ENCODE data around the gene MYT1. TPM values are rescaled to one million over a fixed set of nuclear protein-coding genes. Genes with fewer than 3 reads are reported as not detected.

Gene MYT1
- total RNA-seq, 1 donor from 2014 or later, result 2.3 TPM

DNA sequence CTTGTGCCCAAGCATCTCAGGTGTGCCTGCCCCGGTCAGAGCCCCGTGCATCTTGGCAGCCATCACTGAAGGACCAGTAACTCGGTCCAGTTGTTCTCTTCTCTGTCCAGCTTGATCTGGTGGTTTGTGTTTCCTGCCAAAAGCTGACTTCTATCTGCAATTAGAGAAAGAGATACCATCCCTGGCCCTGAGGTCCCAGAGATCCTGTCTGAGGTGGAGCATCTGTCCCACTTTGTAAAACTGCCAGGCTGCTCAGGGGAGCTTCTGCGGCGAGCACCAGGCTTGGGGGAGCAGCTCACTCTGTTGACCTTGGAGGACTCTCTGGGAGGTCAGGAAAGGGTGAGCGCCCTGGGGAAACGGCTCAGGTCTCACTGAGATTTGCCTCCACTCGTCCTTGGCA is 35.1 kb downstream of the MYT1 start:
- no peak for TF ChIP-seq CTCF (IDR thresholded peaks at IDR 0.05; ENCODE audit: unreplicated experiment)
- Mint-ChIP-seq H3K36me3 (ENCODE audit: insufficient read depth) (no peaks in the 10 kb centered on the region), H3K27me3 (peaks cover 13% of the 10 kb centered on the region)

DNA sequence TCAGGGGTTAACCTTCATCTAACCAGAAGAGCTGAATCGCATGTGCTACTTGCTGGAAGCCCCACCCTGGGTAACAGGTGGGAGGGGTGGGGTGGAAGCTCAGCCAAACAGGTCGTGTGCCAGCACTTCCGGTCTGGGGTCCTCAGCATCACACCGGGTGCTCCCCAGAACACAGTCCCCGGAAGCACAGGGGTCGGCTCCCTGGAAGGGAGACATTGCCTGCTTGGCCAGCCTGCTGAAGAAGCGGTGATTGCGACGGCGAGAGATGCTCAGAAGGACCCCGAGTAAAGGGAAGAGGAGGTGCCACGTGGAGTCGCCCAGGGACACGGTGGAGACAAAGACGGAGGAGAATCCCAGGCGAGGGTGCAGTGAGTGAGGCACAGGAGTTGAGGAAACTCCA is 36.5 kb downstream of the MYT1 start:
- Mint-ChIP-seq H3K27me3 (peaks cover 13% of the 10 kb centered on the region), H3K4me1 (ENCODE audit: low read depth) (peaks cover 6% of the 10 kb centered on the region), H3K27ac (no peak overlapping the region), H3K9me3 (ENCODE audit: low read depth) (no peaks in the 10 kb centered on the region), H3K4me3 (ENCODE audit: low read depth) (no peak overlapping the region), H3K36me3 (ENCODE audit: insufficient read depth) (no peaks in the 10 kb centered on the region)
- DNase-seq (ENCODE audit: low spot score, unreplicated experiment), result no peak
- TF ChIP-seq CTCF (IDR thresholded peaks at IDR 0.05; ENCODE audit: unreplicated experiment), result no peak

More for the DNA sequence above, 35.1 kb downstream of the MYT1 start:
- peaks cover 6% of the 10 kb centered on the region for H3K4me1 Mint-ChIP-seq (ENCODE audit: low read depth)
- H3K27ac Mint-ChIP-seq, result no peak overlapping the region
- no peaks in the 10 kb centered on the region for H3K9me3 Mint-ChIP-seq (ENCODE audit: low read depth)
- no peak for DNase-seq (ENCODE audit: low spot score, unreplicated experiment)
- no peak overlapping the region for H3K4me3 Mint-ChIP-seq (ENCODE audit: low read depth)

- Mint-ChIP-seq H3K27me3 (peaks cover 13% of the 10 kb centered on the region), H3K36me3 (ENCODE audit: insufficient read depth) (no peaks in the 10 kb centered on the region), H3K27ac (no peak overlapping the region), H3K9me3 (ENCODE audit: low read depth) (no peaks in the 10 kb centered on the region), H3K4me3 (ENCODE audit: low read depth) (no peak overlapping the region), H3K4me1 (ENCODE audit: low read depth) (no peaks in the 10 kb centered on the region)
- no peak for TF ChIP-seq CTCF (IDR thresholded peaks at IDR 0.05; ENCODE audit: unreplicated experiment)
- DNase-seq (ENCODE audit: low spot score, unreplicated experiment), result no peak
Measured at GRCh38 chr20:64201653-64202052, 37.4 kb downstream of the MYT1 start.

- no peak for DNase-seq (ENCODE audit: low spot score, unreplicated experiment)
- H3K9me3 Mint-ChIP-seq (ENCODE audit: low read depth), result no peaks in the 10 kb centered on the region
- H3K4me3 Mint-ChIP-seq (ENCODE audit: low read depth), result no peak overlapping the region
Measured at GRCh38 chr20:64203037-64203777, 39.0 kb downstream of the MYT1 start.

GRCh38 chr20:64205611-64206026 is 41.4 kb downstream of the MYT1 start:
- Mint-ChIP-seq H3K4me3 (ENCODE audit: low read depth) (no peak overlapping the region), H3K9me3 (ENCODE audit: low read depth) (no peaks in the 10 kb centered on the region), H3K4me1 (ENCODE audit: low read depth) (no peaks in the 10 kb centered on the region), H3K27me3 (peaks cover 4% of the 10 kb centered on the region), H3K27ac (peak overlapping the region; percentile 11), H3K36me3 (ENCODE audit: insufficient read depth) (no peaks in the 10 kb centered on the region)
- no peak for DNase-seq (ENCODE audit: low spot score, unreplicated experiment)
- no peak for TF ChIP-seq CTCF (IDR thresholded peaks at IDR 0.05; ENCODE audit: unreplicated experiment)

More at GRCh38 chr20:64203037-64203777, 39.0 kb downstream of the MYT1 start:
- no peak overlapping the region for H3K27ac Mint-ChIP-seq
- TF ChIP-seq CTCF (IDR thresholded peaks at IDR 0.05; ENCODE audit: unreplicated experiment), result no peak
- no peaks in the 10 kb centered on the region for H3K36me3 Mint-ChIP-seq (ENCODE audit: insufficient read depth)
- H3K27me3 Mint-ChIP-seq, result peaks cover 10% of the 10 kb centered on the region
- H3K4me1 Mint-ChIP-seq (ENCODE audit: low read depth), result no peaks in the 10 kb centered on the region

All from progenitor cell of endocrine pancreas (in vitro differentiated cells).